Stimulated activated CD4-positive, alpha-beta T cell treated with anti-CD3 and anti-CD28 coated beads, Interleukin-2, amount 100 ng/mL, for 24 hours (primary cell): ENCODE data around the gene FNIP2.
"Not testable (repeated sequence)": the region's sequence is repeated elsewhere in the genome, so short reads cannot be mapped to it uniquely, and the experiment has no call there.

Experiments
- DNase-seq, 2 donors: peaks; one replicate each; pipeline ENCODE4 v3.0.0-alpha.2; 2020

Gene FNIP2

GRCh38 chr4:158796370-158797140 lies 27.7 kb downstream of the FNIP2 start:
- no peak for DNase-seq

GRCh38 chr4:158798062-158798461 lies 29.2 kb downstream of the FNIP2 start:
- DNase-seq: no peak

GRCh38 chr4:158799013-158799770 lies 30.4 kb downstream of the FNIP2 start:
- DNase-seq: no peak

- no peak for DNase-seq
Measured at GRCh38 chr4:158799856-158800255, 31.0 kb downstream of the FNIP2 start.

GRCh38 chr4:158801066-158801465 lies 32.2 kb downstream of the FNIP2 start:
- no peak for DNase-seq

GRCh38 chr4:158801677-158802076 lies 32.9 kb downstream of the FNIP2 start:
- DNase-seq: no peak

GRCh38 chr4:158802914-158803313 lies 34.1 kb downstream of the FNIP2 start:
- DNase-seq: no peak

GRCh38 chr4:158805635-158806471 lies 37.0 kb downstream of the FNIP2 start:
- no peak for DNase-seq

GRCh38 chr4:158807691-158808090 lies 38.9 kb downstream of the FNIP2 start:
- no peak for DNase-seq

GRCh38 chr4:158808399-158808798 lies 39.6 kb downstream of the FNIP2 start:
- no peak for DNase-seq

GRCh38 chr4:158809208-158809607 lies 40.4 kb downstream of the FNIP2 start:
- not testable (repeated sequence) for DNase-seq

- DNase-seq: no peak
Measured at GRCh38 chr4:158809611-158810486, 41.0 kb downstream of the FNIP2 start.

GRCh38 chr4:158810487-158811215 lies 41.8 kb downstream of the FNIP2 start:
- no peak for DNase-seq

GRCh38 chr4:158811216-158811540 lies 42.4 kb downstream of the FNIP2 start:
- no peak for DNase-seq

- no peak for DNase-seq
Measured at GRCh38 chr4:158811704-158812103, 42.9 kb downstream of the FNIP2 start.

- no peak for DNase-seq
Measured at GRCh38 chr4:158812133-158812532, 43.3 kb downstream of the FNIP2 start.

GRCh38 chr4:158812543-158812942 lies 43.7 kb downstream of the FNIP2 start:
- no peak for DNase-seq

GRCh38 chr4:158813113-158813512 lies 44.3 kb downstream of the FNIP2 start:
- no peak for DNase-seq

- DNase-seq: no peak
Measured at GRCh38 chr4:158814207-158814606, 45.4 kb downstream of the FNIP2 start.

GRCh38 chr4:158814636-158815330 lies 46.0 kb downstream of the FNIP2 start:
- DNase-seq: no peak

GRCh38 chr4:158816955-158817354 lies 48.1 kb downstream of the FNIP2 start:
- no peak for DNase-seq
